M059J (cell line): ENCODE measurements around the gene PLAU. TPM values are rescaled to one million over a fixed set of nuclear protein-coding genes. Genes with fewer than 3 reads are reported as not detected.
"Not testable (repeated sequence)": the region's sequence is repeated elsewhere in the genome, so short reads cannot be mapped to it uniquely, and the experiment has no call there.

Source experiments
- DNase-seq: peaks from one replicate; pipeline ENCODE4 v3.0.0-alpha.2; 2012; ENCODE audit warnings: low read depth
- total RNA-seq: library from RNA; depleted of rRNA; stranded (reverse); fragments of >200 nt; shearing (Covaris generic); gene quantifications from 2 replicates; pipeline ENCODE4 v1.2.3, GENCODE V29; 2014; rRNA removed

Gene PLAU
- total RNA-seq, 1 experiment from 2014 or later, result 272 TPM

DNA sequence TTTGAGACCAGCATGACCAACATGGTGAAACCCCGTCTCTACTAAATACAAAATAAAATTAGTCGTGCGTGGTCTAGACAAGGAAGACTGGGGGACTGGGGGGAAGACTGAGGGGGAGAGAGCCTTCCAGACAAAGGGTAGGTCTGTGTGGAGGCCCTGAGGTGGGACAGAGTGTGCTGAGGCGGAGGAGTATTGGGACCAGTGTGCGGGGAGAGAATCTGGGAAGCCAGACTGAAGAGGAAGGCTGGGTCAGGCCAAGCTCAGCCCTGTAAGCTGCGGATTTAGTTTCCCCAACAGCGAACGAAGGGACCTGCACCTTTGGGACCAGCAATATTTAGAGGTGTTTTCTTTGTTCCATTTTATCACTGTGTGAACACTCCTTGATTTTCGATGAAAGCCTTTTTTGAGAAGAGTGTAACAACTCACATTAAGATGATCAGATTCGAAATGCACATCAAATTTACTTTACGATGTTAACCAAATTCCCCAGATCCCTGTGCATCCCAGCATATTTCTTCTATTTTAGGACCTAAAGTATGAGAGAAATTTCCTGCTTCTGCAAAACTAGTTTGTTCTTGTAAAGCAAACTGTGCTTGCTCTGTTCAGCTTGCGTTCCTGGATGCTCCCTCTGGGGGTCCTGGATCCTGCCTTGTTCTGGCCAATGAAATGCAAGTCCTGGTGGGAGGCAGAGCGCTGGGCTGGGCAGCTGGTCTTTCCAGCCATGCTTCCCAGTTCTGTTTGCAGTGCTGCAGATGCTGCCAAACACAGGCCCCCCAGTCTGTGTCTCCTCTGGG, 39.4 kb downstream of the PLAU start:
- no peak for DNase-seq

DNA sequence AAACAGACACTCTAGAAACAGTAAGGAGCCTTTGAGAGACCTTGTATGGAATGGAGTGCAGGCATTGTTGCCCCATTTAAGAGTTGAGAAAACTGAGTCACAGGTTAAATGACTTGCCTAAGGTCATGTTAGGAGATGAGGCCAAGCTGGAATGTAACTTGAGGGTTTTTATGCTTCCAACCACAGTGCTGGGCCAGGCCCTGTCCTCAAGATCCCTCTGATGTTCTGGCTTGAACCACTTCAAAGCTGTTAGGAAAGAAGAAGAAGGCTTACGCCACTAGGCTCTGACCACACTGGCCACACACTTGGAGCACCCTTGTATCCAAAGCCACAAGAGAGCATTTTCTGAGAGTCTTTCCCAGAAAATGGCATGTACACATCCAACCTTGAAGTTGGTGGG, 42.7 kb downstream of the PLAU start:
- DNase-seq, result peak; percentile 76

DNA sequence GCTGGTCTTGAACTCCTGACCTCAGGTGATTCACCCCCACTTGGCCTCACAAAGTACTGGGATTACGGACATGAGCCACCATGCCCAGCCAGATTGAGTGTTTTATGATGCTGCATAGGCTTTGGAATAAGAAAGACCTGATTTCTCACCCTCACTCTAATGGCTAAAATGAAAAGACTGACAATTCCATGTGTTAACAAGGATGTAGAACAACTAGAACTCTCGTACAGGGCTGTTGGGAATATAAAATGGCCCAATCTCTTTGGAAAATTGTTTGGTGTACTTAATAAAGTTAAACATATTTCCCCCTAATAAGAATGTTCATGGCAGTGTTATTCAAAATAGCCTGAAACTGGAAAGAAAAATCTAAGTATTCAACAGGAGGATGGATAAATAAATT, 43.8 kb downstream of the PLAU start:
- DNase-seq, result no peak

DNA sequence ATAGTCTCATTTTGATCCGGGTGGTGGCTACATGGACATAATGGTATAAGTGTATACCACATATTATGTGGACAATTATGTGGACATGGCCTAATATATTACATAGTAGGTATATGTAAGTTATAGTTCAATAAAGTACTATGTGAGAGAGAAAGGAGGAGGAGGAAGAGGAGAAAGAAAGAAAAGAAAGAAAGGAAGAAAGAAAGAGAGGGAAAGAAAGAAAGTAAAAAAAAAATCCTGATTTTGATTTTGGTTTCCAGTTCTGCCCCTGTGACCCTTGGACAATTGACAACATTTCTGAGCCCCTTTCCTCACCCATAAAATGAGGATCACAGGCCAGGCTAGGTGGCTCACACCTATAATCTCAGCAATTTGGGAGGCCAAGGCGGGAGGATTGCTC, 44.8 kb downstream of the PLAU start:
- no peak for DNase-seq

DNA sequence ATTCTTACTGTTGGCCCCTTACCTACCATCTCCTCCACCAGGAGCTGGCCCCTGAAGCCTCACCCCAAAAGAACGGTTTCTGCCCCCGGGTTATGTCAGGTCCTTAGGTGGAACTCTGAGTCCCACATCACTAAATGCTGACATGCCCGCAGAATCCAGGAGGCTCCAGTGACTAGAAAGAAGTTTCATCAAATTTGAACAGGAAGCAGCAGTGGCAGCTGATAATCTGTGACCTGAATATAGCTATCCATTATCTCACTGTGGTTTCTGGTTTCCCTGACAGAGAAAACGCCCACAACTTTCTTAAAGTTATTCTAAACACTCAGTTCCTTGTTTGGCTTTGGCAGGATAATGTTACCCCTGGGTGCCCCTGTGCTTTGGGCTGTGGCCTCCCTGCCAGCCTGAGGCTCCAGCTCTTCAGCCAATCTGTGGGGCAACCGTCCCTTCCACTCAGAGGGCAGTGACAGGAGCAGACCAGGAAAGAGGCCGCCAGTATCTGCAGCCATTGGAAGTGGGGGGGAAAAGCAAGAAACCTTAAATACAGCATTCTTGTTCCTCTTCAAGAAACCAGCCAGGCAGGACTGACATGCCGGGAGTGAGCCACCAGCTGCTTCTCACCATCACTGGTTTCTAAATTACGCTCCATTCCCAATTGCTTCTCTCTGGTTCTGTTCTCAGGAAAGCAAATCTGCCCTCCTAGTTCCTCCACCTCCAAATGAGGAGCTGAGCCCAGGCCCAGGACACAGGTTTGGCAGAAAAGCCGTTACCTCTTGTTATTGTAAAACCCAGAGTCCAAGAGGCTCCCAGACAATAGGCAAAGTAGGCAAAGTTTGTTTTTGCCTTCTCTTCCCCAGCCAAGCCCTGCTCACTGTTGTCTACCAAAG, 45.8 kb downstream of the PLAU start:
- peak; percentile 84 for DNase-seq

DNA sequence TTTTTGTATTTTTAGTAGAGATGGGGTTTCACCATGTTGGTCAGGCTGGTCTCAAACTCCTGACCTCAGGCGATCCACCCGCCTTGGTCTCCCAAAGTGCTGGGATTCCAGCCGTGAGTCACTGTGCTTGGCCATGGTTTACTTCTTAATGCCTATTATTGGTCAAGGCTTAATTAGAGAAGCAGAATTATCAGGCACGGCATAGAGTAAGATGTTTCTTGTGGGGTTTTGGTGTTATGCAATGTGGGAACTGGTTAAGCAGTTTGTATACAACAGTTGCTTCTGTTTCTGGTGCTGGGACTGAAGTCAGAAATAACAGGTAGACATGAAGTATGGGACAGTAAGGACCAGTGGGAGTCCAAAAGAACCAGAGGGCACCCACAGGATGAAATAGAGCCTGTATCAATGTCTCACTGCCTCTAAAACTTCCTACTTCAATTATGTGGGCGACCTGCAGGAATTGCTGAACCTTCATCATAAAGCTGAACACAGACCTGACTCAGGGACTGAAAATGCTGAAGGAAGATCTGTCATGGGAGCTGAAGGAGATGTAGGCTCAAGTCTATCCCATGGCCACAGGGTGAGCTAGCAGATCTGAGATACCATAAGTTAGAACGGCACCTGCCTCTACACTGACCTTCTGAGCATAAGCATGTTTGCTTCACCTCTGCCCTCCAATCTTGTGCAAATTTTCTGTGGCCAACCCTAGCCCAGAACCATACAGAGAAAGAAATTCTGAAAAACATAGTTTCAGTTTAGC, 48.7 kb downstream of the PLAU start:
- peak; percentile 81 for DNase-seq

DNA sequence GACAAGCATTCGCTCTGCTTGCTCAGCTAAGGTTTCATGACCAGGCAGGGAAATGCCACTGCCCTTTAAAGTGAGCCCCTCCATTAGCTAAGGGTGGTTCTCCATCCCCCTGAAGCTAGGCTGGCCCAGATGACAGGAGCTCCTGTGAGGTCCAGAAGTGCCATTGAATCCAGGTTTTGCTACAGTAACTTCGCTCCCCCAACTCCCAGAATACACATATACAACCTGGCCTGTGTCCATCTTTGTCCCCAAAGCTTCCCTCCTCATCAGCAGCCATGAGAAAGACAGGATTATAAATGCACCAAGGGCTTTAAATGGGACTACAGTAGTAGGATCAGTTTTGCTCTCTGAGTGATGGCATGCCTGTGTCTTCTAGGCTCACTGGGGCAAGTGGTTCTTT, 51.5 kb downstream of the PLAU start:
- no peak for DNase-seq

DNA sequence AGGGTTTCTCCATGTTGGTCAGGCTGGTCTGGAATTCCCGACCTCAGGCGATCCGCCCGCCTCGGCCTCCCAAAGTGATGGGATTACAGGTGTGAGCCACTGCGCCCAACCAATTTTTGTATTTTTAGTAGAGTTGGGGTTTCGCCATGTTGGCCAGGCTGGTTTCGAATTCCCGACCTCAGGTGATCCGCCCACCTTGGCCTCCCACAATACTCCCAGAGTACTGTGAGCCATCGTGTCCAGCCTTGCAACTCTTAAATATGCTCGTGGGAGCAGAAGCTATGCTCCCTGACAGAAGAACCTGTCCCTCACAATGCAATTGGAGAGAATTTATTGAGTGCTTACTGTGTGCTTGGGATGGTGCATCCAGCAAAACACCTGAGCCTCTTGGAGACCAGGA, 52.6 kb downstream of the PLAU start:
- DNase-seq, result not testable (repeated sequence)

DNA sequence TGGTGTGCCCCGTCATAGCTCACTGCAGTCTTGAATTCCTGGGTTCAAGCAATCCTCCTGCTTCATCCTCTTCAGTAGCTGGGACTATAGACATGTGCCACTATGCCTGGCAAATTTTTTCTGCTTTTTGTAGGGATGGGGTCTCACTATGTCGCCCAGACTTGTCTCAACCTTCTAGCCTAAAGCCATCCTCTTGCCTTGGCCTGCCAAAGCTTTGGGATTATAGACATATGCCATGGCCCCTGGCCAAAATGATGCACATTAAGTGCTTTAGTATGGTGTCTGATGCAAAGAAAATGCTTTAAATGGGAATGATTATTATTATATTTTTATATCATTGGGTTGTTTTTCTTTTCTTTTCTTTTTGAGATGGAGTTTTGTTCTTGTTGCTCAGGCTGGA, 53.8 kb downstream of the PLAU start:
- DNase-seq, result no peak

DNA sequence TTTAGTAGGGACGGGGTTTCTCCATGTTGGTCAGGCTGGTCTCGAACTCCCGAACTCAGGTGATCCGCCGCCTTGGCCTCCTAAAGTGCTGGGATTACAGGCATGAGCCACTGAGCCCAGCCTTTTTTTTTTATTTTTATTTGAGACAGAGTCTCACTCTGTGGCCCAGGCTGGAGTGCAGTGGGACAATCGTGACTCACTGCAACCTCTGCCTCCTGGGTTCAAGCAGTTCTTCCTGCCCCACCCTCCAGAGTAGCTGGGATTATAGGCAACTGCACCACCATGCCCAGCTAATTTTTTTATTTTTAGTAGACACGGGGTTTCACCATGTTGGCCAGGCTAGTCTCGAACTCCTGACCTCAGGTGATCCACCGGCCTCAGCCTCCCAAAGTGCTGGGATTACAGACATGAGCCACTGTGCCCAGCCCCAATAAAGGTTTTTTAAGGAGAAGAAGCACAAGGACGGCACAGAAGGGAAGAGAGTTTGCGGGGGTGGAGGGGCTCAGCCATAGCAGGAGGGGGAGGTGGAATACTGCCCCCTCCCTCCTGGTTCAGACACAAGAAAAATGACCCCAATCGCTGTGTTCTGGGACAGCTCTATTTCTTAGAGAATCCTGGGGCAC, 54.4 kb downstream of the PLAU start:
- peak; percentile 74 for DNase-seq

DNA sequence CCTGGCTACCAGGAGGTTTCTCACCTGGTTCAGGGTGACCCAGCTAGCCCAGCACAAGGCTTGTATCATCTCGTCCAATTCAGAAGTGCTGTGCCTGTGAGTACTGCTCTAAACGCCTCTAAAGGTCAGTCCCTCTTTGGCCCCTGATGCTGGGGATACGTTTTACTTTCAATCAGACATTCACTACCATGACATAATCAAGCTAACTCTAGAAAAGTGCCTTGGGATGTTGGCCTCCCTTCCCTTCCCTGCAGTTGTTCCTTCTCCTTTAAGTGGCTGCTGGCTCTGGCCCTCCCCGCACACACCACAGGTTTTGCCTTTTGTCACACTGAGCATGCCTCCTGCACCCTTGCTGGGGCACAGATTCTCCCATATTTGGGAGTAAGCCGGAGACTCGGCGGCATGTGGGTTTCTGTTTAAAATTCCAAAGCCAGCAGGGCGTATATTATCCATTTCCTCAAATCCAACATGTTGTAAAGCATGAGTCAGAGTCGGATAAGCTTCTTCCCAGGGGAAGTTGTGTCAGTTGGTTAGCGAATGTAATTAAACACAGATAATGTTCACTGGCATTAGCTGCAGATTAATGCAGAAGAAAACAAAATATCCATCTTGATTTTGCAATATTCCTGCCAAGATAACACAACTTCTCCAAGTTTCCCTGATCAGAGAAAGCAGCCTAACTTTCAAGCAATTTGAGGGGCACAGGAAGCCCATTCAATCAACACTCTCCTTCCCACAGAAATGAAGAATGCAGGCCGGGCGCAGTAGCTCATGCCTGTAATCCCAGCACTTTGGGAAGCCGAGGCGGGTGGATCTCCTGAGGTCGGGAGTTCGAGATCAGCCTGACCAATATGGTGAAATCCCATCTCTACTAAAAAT, 55.2 kb downstream of the PLAU start:
- peak; percentile 100 for DNase-seq

DNA sequence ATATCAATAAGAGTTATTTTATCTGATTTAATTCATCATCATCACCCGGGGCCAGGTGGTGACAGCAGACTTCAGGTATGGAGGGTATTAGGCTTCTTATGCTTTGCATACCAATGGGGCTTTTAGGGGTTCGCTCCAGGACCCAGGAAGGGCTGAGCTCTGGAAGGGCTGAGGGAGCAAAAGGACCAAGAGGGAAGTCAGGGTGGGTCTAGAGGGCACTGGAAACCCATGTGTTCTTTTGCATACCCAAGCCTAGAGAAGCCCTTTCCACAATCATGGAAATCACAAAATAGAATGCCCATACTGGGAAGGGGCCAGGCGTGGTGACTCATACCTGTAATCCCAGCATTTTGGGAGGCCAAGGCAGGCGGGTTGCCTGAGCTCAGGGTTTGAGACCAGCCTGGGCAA, 56.1 kb downstream of the PLAU start:
- peak; percentile 39 for DNase-seq

Other genes with a start within 250 kb of the PLAU start
- gene AGAP5, start 213.0 kb upstream of the PLAU start, total RNA-seq, result 0.76 and 1.1 TPM in 2 replicates
- gene SEC24C, start 166.8 kb upstream of the PLAU start, total RNA-seq, result 40.6 and 53.5 TPM in 2 replicates
- 62.3 and 79.6 TPM in 2 replicates for gene CHCHD1, start 129.1 kb upstream of the PLAU start, total RNA-seq
- gene ZSWIM8, start 125.5 kb upstream of the PLAU start, total RNA-seq, result 24.8 and 30.4 TPM in 2 replicates
- 2.9 and 9.5 TPM in 2 replicates for gene NDST2, start 99.5 kb upstream of the PLAU start, total RNA-seq
- gene CAMK2G, start 36.6 kb upstream of the PLAU start, total RNA-seq, result 29.3 and 42.2 TPM in 2 replicates
- 89.3 and 159 TPM in 2 replicates for gene VCL, start 87.0 kb downstream of the PLAU start, total RNA-seq
- gene AP3M1, start 239.7 kb downstream of the PLAU start, total RNA-seq, result 26.4 and 38.6 TPM in 2 replicates
- gene ADK, start 240.1 kb downstream of the PLAU start, total RNA-seq, result 67.2 and 72.7 TPM in 2 replicates